Measurements from ENCODE around the gene PIEZO1. TPM values are rescaled to one million over a fixed set of nuclear protein-coding genes. Genes with fewer than 3 reads are reported as not detected.
A peak's percentile ranks its signal among the peaks of the same experiment; 100 is the strongest.

The PIEZO1 gene
- total and polyA plus RNA-seq, 7 donors: 18.0 to 242 (median 126) TPM

GRCh38 chr16:88712362-88712979 is 72.5 kb downstream of the PIEZO1 start:
- Histone ChIP-seq H3K4me1 (peaks cover 0 to 8% (median 5%) of the 10 kb centered on the region in 4 donors), H3K27me3 (no peaks in the 10 kb centered on the region), H3K36me3 (peaks cover 32 to 44% (median 43%) of the 10 kb centered on the region in 4 donors), H3K4me3 (no peak overlapping the region), H3K9me3 (no peaks in the 10 kb centered on the region), H3K27ac (peak overlapping the region in 2 of 4 donors; percentile 10 to 19)
- TF ChIP-seq POLR2A (IDR thresholded peaks at IDR 0.05): no peak
- TF ChIP-seq POLR2AphosphoS5 (IDR thresholded peaks at IDR 0.05): no peak
- TF ChIP-seq CTCF (IDR thresholded peaks at IDR 0.05): no peak
- no peak for TF ChIP-seq EP300 (IDR thresholded peaks at IDR 0.05)
- DNase-seq: no peak
- intact Hi-C loops (cut with DNase I): no loop called here
- 73 to 83% methylated on average over 25 of the region's 25 CpGs for WGBS, 2 donors

- Histone ChIP-seq H3K9me3 (no peaks in the 10 kb centered on the region), H3K4me3 (no peak overlapping the region), H3K27ac (peak overlapping the region in 1 of 4 donors; percentile 19), H3K4me1 (peaks cover 0 to 14% (median 11%) of the 10 kb centered on the region in 4 donors), H3K36me3 (peaks cover 26 to 38% (median 37%) of the 10 kb centered on the region in 4 donors), H3K27me3 (no peaks in the 10 kb centered on the region)
- DNase-seq: no peak
- intact Hi-C loops (cut with DNase I): no loop called here
- TF ChIP-seq EP300 (IDR thresholded peaks at IDR 0.05) (no peak), POLR2A (IDR thresholded peaks at IDR 0.05) (no peak), CTCF (IDR thresholded peaks at IDR 0.05) (no peak), POLR2AphosphoS5 (IDR thresholded peaks at IDR 0.05) (no peak)
- 80 to 84% methylated on average over 18 of the region's 18 CpGs for WGBS, 2 donors
These were observed 73.2 kb downstream of the PIEZO1 start for GRCh38 chr16:88711750-88712340.

GRCh38 chr16:88710556-88710955 is 74.5 kb downstream of the PIEZO1 start:
- Histone ChIP-seq H3K9me3 (no peaks in the 10 kb centered on the region), H3K36me3 (peaks cover 14 to 25% (median 24%) of the 10 kb centered on the region in 4 donors), H3K27ac (no peak overlapping the region), H3K4me1 (peaks cover 0 to 19% (median 15%) of the 10 kb centered on the region in 4 donors), H3K4me3 (no peak overlapping the region), H3K27me3 (no peaks in the 10 kb centered on the region)
- intact Hi-C loops (cut with DNase I): no loop called here
- 77 to 80% methylated on average over 16 of the region's 16 CpGs for WGBS, 2 donors
- DNase-seq: no peak
- TF ChIP-seq POLR2A (IDR thresholded peaks at IDR 0.05): no peak
- no peak for TF ChIP-seq POLR2AphosphoS5 (IDR thresholded peaks at IDR 0.05)

- no peak for DNase-seq
- H3K4me3 ChIP-seq: peak overlapping the region; percentile 63 to 99 (median 78)
- peaks cover 0 to 5% (median 0%) of the 10 kb centered on the region in 4 donors for H3K36me3 ChIP-seq
- TF ChIP-seq EP300 (IDR thresholded peaks at IDR 0.05): no peak
- TF ChIP-seq CTCF (IDR thresholded peaks at IDR 0.05): no peak
- no peak for TF ChIP-seq POLR2AphosphoS5 (IDR thresholded peaks at IDR 0.05)
- TF ChIP-seq POLR2A (IDR thresholded peaks at IDR 0.05): no peak
- no peaks in the 10 kb centered on the region for H3K27me3 ChIP-seq
- peaks cover 0 to 43% (median 32%) of the 10 kb centered on the region in 4 donors for H3K4me1 ChIP-seq
- intact Hi-C loops (cut with DNase I): no loop called here
- WGBS, 2 donors: 30 to 37% methylated on average over 17 of the region's 17 CpGs
- H3K27ac ChIP-seq: peak overlapping the region; percentile 78 to 95 (median 86)
- H3K9me3 ChIP-seq: no peaks in the 10 kb centered on the region
These were observed 77.8 kb downstream of the PIEZO1 start for GRCh38 chr16:88706965-88707826.
